WTC11 (cell line): Measurements from ENCODE around the gene ERCC4. TPM values are rescaled to one million over a fixed set of nuclear protein-coding genes. Genes with fewer than 3 reads are reported as not detected.

Experiments used
- ATAC-seq: fragments of 200-7000 bp; cut with Tn5 transposase; 2 replicates; pipeline ENCODE4 v1.10.0; 2021; ENCODE audit warnings: mild to moderate bottlenecking, moderate library complexity
- CTCF ChIA-PET: fragments of 300-600 bp; sonication (Branson Sonifier 250); formaldehyde crosslinking; loops from one replicate; lab custom pipeline; 2021; ENCODE audit warnings: antibody characterized with exemption; lab: Charles Lee
- POLR2A ChIA-PET: fragments of 350-600 bp; sonication (Branson Sonifier 250); formaldehyde crosslinking; loops from one replicate; lab custom pipeline; 2021; ENCODE audit warnings: antibody characterized with exemption; lab: Charles Lee
- DNase-seq: peaks from one replicate; pipeline ENCODE4 v3.0.0; 2021; ENCODE audit warnings: low spot score
- H3K27ac Mint-ChIP-seq: 2 replicates; pipeline ENCODE4 v1.8.0; 2021; ENCODE audit warnings: mixed read lengths
- H3K27me3 Mint-ChIP-seq: 2 replicates; pipeline ENCODE4 v1.8.0; 2021; ENCODE audit warnings: low read depth, mild to moderate bottlenecking, moderate library complexity, mixed read lengths
- H3K36me3 Mint-ChIP-seq: 2 replicates; pipeline ENCODE4 v1.8.0; 2021; ENCODE audit warnings: mixed read lengths
- H3K4me1 Mint-ChIP-seq: 2 replicates; pipeline ENCODE4 v1.8.0; 2022; ENCODE audit warnings: mixed read lengths
- H3K4me3 Mint-ChIP-seq: 2 replicates; pipeline ENCODE4 v1.8.0; 2021; ENCODE audit warnings: mild to moderate bottlenecking, moderate library complexity, mixed read lengths
- H3K9me3 Mint-ChIP-seq: 2 replicates; pipeline ENCODE4 v1.8.0; 2021; ENCODE audit warnings: mixed read lengths
- CREM ChIP-seq: sonication (generic); formaldehyde crosslinking; IDR thresholded peaks from 2 replicates; pipeline ENCODE4 v1.8.1; 2022; ENCODE audit warnings: mild to moderate bottlenecking, missing genetic modification reagents, moderate library complexity
- MXD4 ChIP-seq: fragments of 250-450 bp; sonication (Bioruptor Pico); IDR thresholded peaks from 2 replicates; pipeline ENCODE4 v1.8.0; 2021; ENCODE audit warnings: mild to moderate bottlenecking, moderate library complexity, borderline replicate concordance
- NFATC4 ChIP-seq: fragments of 250-450 bp; sonication (Bioruptor Pico); IDR thresholded peaks from 2 replicates; pipeline ENCODE4 v1.9.0; 2021; ENCODE audit warnings: mild to moderate bottlenecking
- NR2C2 ChIP-seq: sonication (generic); formaldehyde crosslinking; IDR thresholded peaks from 2 replicates; pipeline ENCODE4 v1.8.0; 2022; ENCODE audit warnings: mild to moderate bottlenecking, missing genetic modification reagents
- SOX15 ChIP-seq: fragments of 250-450 bp; sonication (Bioruptor Pico); IDR thresholded peaks from 2 replicates; pipeline ENCODE4 v1.9.0; 2021; ENCODE audit warnings: mild to moderate bottlenecking
- SP1 ChIP-seq: sonication (generic); formaldehyde crosslinking; conservative IDR thresholded peaks from 2 replicates; pipeline ENCODE4 v1.8.1; 2022; ENCODE audit warnings: missing genetic modification reagents
- ZNF121 ChIP-seq: sonication (generic); formaldehyde crosslinking; IDR thresholded peaks from 2 replicates; pipeline ENCODE4 v1.8.0; 2023; ENCODE audit warnings: missing genetic modification reagents
- ZNF263 ChIP-seq: sonication (generic); formaldehyde crosslinking; IDR thresholded peaks from 2 replicates; pipeline ENCODE4 v1.8.1; 2022; ENCODE audit warnings: low read depth, mild to moderate bottlenecking, moderate library complexity, missing genetic modification reagents
- ZNF317 ChIP-seq: sonication (generic); formaldehyde crosslinking; IDR thresholded peaks from 2 replicates; pipeline ENCODE4 v1.8.1; 2023; ENCODE audit warnings: low read depth, mild to moderate bottlenecking, moderate library complexity, missing genetic modification reagents, borderline replicate concordance
- total RNA-seq: library from RNA; stranded (reverse); gene quantifications from 3 replicates; pipeline ENCODE4 v1.2.3, GENCODE V29; 2021
- TF ChIP-seq, protein P1 (sequence below): fragments of 250-450 bp; sonication (Bioruptor Pico); conservative IDR thresholded peaks from 2 replicates; pipeline ENCODE4 v1.9.0; 2021; ENCODE audit warnings: mild to moderate bottlenecking
- TF ChIP-seq, protein P2 (sequence below): sonication (generic); formaldehyde crosslinking; IDR thresholded peaks from 2 replicates; pipeline ENCODE4 v1.8.1; 2023; ENCODE audit warnings: mild to moderate bottlenecking, missing genetic modification reagents, moderate library complexity
- TF ChIP-seq, protein P3 (sequence below): sonication (generic); formaldehyde crosslinking; IDR thresholded peaks from 2 replicates; pipeline ENCODE4 v1.8.0; 2022; ENCODE audit warnings: missing genetic modification reagents
- TF ChIP-seq, protein P4 (sequence below): fragments of 250-450 bp; sonication (Bioruptor Pico); IDR thresholded peaks from 2 replicates; pipeline ENCODE4 v1.9.0; 2021; ENCODE audit warnings: moderate library complexity, mild to moderate bottlenecking, inconsistent platforms, borderline replicate concordance
- TF ChIP-seq, protein P5 (sequence below): fragments of 250-450 bp; sonication (Bioruptor Pico); IDR thresholded peaks from 2 replicates; pipeline ENCODE4 v1.9.0; 2021; ENCODE audit warnings: mild to moderate bottlenecking

ERCC4 gene
- total RNA-seq, 1 experiment from 2014 or later, result 12.1 TPM

DNA sequence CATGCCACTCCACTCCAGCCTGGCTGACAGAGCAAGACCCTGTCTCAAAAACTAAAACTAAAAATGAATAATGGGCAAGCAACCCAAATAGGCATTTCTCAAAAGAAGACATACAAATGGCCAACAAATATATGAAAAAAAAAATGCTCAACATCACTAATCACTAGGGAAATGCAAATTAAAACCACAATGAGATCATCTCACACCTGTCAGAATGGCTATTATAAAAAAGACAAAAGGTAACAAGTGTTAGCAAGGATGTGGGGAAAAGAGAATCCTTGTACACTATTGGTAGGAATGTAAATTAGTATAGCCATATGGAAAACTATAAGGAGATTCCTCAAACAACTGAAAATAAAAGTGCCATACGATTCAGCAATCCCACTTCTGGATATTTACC is 7.1 kb upstream of the ERCC4 start (continued):
- TF ChIP-seq MXD4 (CRISPR knock-in tag), result no peak
- no peak for TF ChIP-seq NR2C2 (CRISPR knock-in tag)
- no peak for TF ChIP-seq SP1 (CRISPR knock-in tag)
- TF ChIP-seq SOX15 (CRISPR knock-in tag), result no peak

DNA sequence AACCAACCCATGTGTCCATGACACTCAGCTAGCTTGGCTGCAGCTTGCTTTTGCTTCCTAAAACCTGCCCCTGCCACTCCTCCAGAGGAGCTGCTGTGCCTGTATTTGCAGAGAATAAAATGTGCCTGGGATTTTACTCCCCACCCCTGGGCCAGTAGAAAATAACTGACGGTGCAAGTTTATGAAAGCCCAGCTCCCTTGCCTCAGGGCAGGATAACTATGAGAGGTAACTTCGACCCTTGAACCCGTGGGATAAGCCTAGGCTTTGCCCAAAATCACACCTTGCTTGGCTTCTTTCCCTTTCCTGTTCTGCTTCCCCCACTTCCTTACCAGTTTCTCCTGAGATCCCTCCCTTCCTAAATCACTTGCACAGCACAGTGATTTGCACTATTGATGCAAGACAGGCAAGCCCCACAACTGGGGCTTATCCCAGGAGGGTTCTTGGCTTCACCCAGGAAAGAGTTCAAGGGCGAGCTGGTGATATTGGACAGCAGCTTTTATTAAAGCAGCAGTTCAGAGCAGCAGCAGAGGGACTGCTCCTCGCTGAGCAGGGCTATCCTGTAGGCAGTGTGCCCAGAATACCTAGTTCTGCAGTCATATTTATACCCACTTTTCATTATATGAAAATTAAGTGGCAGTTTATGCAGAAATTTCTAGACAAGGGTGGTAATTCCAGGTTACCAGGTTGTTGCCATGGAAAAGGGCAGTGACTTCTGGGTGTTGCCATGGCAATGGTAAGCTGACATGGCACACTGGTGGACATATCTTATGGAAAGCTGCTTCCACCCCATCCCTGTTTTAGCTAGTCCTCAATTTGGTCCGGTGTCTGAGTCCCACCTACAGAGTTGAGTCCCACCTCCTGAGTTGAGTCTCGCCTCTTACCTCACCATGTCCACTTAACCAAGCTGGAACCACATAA is 6.3 kb upstream of the ERCC4 start:
- CTCF ChIA-PET, result interaction anchor here (1.0 kb wide), 1 partner anchor 22 kb away, joined by 3 read pairs; no protein-coding TSS in a partner anchor

More for the DNA sequence above, 6.3 kb upstream of the ERCC4 start:
- Mint-ChIP-seq H3K27me3 (peaks cover 12% of the 10 kb centered on the region), H3K27ac (no peak overlapping the region), H3K4me3 (no peak overlapping the region), H3K4me1 (no peaks in the 10 kb centered on the region; the same call in 1 of the 2 replicates), H3K9me3 (peaks cover 40% of the 10 kb centered on the region), H3K36me3 (peaks cover 5% of the 10 kb centered on the region)
- POLR2A ChIA-PET, result no interaction called here
- TF ChIP-seq, protein P1, sequence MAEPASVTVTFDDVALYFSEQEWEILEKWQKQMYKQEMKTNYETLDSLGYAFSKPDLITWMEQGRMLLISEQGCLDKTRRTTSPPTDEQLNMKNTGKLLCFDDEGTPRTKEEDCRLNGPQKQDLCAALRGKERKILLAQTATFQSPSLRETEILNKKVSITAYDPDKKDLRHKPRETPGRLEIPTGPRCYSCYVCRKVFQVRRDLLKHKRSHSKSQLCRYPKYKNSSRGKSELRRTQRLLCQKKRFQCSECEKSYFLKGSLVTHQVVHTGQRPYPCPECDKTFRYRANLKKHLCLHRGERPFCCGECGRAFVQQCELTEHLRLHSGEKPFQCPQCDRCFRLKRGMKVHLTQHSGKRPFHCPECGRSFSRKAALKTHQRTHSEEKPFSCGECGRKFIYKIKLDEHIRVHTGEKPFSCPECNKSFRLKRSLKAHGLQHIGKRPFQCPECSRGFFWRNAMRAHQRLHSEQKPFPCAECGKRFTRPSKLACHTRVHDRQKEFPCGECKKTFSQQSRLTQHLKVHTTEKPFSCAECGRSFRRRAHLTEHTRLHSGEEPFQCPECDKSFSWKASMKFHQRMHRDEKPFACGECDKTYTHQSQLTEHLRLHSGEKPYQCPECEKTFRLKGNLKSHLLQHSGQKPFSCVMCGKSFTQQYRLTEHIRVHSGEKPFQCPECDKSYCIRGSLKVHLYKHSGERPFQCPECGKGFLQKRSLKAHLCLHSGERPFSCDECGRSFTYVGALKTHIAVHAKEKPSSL, result no peak
- TF ChIP-seq, protein P2, sequence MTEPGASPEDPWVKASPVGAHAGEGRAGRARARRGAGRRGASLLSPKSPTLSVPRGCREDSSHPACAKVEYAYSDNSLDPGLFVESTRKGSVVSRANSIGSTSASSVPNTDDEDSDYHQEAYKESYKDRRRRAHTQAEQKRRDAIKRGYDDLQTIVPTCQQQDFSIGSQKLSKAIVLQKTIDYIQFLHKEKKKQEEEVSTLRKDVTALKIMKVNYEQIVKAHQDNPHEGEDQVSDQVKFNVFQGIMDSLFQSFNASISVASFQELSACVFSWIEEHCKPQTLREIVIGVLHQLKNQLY (CRISPR knock-in tag), result no peak
- no peak for TF ChIP-seq ZNF263 (CRISPR knock-in tag)
- no peak for TF ChIP-seq CREM
- TF ChIP-seq, protein P3, sequence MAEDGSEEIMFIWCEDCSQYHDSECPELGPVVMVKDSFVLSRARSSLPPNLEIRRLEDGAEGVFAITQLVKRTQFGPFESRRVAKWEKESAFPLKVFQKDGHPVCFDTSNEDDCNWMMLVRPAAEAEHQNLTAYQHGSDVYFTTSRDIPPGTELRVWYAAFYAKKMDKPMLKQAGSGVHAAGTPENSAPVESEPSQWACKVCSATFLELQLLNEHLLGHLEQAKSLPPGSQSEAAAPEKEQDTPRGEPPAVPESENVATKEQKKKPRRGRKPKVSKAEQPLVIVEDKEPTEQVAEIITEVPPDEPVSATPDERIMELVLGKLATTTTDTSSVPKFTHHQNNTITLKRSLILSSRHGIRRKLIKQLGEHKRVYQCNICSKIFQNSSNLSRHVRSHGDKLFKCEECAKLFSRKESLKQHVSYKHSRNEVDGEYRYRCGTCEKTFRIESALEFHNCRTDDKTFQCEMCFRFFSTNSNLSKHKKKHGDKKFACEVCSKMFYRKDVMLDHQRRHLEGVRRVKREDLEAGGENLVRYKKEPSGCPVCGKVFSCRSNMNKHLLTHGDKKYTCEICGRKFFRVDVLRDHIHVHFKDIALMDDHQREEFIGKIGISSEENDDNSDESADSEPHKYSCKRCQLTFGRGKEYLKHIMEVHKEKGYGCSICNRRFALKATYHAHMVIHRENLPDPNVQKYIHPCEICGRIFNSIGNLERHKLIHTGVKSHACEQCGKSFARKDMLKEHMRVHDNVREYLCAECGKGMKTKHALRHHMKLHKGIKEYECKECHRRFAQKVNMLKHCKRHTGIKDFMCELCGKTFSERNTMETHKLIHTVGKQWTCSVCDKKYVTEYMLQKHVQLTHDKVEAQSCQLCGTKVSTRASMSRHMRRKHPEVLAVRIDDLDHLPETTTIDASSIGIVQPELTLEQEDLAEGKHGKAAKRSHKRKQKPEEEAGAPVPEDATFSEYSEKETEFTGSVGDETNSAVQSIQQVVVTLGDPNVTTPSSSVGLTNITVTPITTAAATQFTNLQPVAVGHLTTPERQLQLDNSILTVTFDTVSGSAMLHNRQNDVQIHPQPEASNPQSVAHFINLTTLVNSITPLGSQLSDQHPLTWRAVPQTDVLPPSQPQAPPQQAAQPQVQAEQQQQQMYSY (CRISPR knock-in tag), result no peak
- TF ChIP-seq, protein P4, sequence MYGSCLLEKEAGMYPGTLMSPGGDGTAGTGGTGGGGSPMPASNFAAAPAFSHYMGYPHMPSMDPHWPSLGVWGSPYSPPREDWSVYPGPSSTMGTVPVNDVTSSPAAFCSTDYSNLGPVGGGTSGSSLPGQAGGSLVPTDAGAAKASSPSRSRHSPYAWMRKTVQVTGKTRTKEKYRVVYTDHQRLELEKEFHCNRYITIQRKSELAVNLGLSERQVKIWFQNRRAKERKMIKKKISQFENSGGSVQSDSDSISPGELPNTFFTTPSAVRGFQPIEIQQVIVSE (CRISPR knock-in tag), result no peak
- TF ChIP-seq ZNF121 (CRISPR knock-in tag), result no peak
- no peak for TF ChIP-seq ZNF317 (CRISPR knock-in tag)
- TF ChIP-seq, protein P5, sequence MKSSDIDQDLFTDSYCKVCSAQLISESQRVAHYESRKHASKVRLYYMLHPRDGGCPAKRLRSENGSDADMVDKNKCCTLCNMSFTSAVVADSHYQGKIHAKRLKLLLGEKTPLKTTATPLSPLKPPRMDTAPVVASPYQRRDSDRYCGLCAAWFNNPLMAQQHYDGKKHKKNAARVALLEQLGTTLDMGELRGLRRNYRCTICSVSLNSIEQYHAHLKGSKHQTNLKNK (CRISPR knock-in tag), result no peak
- no peak for TF ChIP-seq SOX15 (CRISPR knock-in tag)
- no peak for TF ChIP-seq NFATC4
- ATAC-seq, result no peak
- no peak for DNase-seq
